DMS153 treated with DMSO at 0.1 percent for 48 hours (cell line): ENCODE measurements around the gene FGD2.

Experiments
- DNase-seq: peaks from one replicate; lab custom pipeline; 2025; ENCODE audit not compliant: unreplicated experiment; lab: John Stamatoyannopoulos, UW

The FGD2 gene

GRCh38 chr6:37017606-37018197 lies 12.2 kb downstream of the FGD2 start:
- DNase-seq: no peak

GRCh38 chr6:37018198-37019064 lies 13.0 kb downstream of the FGD2 start:
- DNase-seq: peak; percentile 51

GRCh38 chr6:37019065-37019450 lies 13.6 kb downstream of the FGD2 start:
- peak; percentile 39 for DNase-seq

- peak; percentile 40 for DNase-seq
These were observed 14.9 kb downstream of the FGD2 start for GRCh38 chr6:37020381-37020780.

- no peak for DNase-seq
These were observed 15.4 kb downstream of the FGD2 start for GRCh38 chr6:37020812-37021211.

GRCh38 chr6:37021356-37022129 lies 16.1 kb downstream of the FGD2 start:
- DNase-seq: no peak

GRCh38 chr6:37022135-37022863 lies 16.8 kb downstream of the FGD2 start:
- DNase-seq: no peak

GRCh38 chr6:37024656-37025337 lies 19.3 kb downstream of the FGD2 start:
- DNase-seq: no peak

GRCh38 chr6:37025621-37026466 lies 20.4 kb downstream of the FGD2 start:
- DNase-seq: no peak

- DNase-seq: no peak
These were observed 21.7 kb downstream of the FGD2 start for GRCh38 chr6:37027036-37027720.

- DNase-seq: no peak
These were observed 22.5 kb downstream of the FGD2 start for GRCh38 chr6:37027811-37028469.

GRCh38 chr6:37029249-37029971 lies 24.0 kb downstream of the FGD2 start:
- DNase-seq: no peak

- no peak for DNase-seq
These were observed 25.1 kb downstream of the FGD2 start for GRCh38 chr6:37030599-37030998.

GRCh38 chr6:37032239-37032638 lies 26.8 kb downstream of the FGD2 start:
- no peak for DNase-seq

- no peak for DNase-seq
These were observed 27.8 kb downstream of the FGD2 start for GRCh38 chr6:37033255-37033654.

- no peak for DNase-seq
These were observed 28.7 kb downstream of the FGD2 start for GRCh38 chr6:37033819-37034795.

- no peak for DNase-seq
These were observed 30.7 kb downstream of the FGD2 start for GRCh38 chr6:37036146-37036545.
